Heart right ventricle (tissue), 16 donors: ENCODE results near the gene NUP50. TPM values are rescaled to one million over a fixed set of nuclear protein-coding genes. Genes with fewer than 3 reads are reported as not detected.

ENCODE experiments used
- ATAC-seq, 8 donors: fragments of 200-7000 bp; cut with Tn5 transposase; one replicate each; pipeline ENCODE4 v1.9.1; 2020; ENCODE audit warnings: mild to moderate bottlenecking in 8 of 8, moderate library complexity in 8 of 8, moderate number of reproducible peaks in 1 of 8
- DNase-seq, 2 donors: peaks; one replicate each; pipeline ENCODE4 v3.0.0-alpha.2; 2020
- H3K27ac ChIP-seq, 10 donors: fragments of 200-600 bp; sonication (generic) in 2 of 10; one replicate each; pipeline versions ENCODE4 v1.5.0 to v1.8.0; 2020 to 2022; ENCODE audit warnings: mild to moderate bottlenecking in 3 of 10
- H3K27me3 ChIP-seq, 7 donors: fragments of 200-600 bp; one replicate each; pipeline ENCODE4 v1.8.0; 2021 to 2022; ENCODE audit warnings: mild to moderate bottlenecking in 2 of 7
- H3K36me3 ChIP-seq, 9 donors: fragments of 200-600 bp; sonication (generic) in 1 of 9; one replicate each; pipeline versions ENCODE4 v1.5.0 to v1.8.0; 2020 to 2022; ENCODE audit warnings: mild to moderate bottlenecking in 2 of 9
- H3K4me1 ChIP-seq, 9 donors: fragments of 200-600 bp; sonication (generic) in 1 of 9; one replicate each; pipeline versions ENCODE4 v1.5.0 to v1.8.0; 2020 to 2022; ENCODE audit warnings: mild to moderate bottlenecking in 4 of 9
- H3K4me3 ChIP-seq, 10 donors: fragments of 200-600 bp; sonication (generic) in 2 of 10; one replicate each; pipeline versions ENCODE4 v1.5.0 to v1.8.0; 2020 to 2022; ENCODE audit warnings: mild to moderate bottlenecking in 7 of 10, moderate library complexity in 2 of 10
- H3K9me3 ChIP-seq, 11 donors: fragments of 200-600 bp in 10 of 11; sonication (generic) in 2 of 11; one replicate each; pipeline versions ENCODE4 v1.5.0 to v1.8.0; 2013 to 2022; ENCODE audit warnings: mild to moderate bottlenecking in 2 of 11, control low read depth in 1 of 11, moderate library complexity in 1 of 11
- WGBS, 2 donors: extraction: QIAGEN DNeasy Blood & Tissue Kit; methylation state at CpG; one replicate each; pipeline ENCODE4 v1.1.7; 2013; ENCODE audit warnings: inconsistent platforms in 1 of 2; 5-methylcytosine and 5-hydroxymethylcytosine counted together
- intact Hi-C, 10 donors: fragments of 100-400 bp; cut with DNase I; formaldehyde crosslinking; loops; one replicate each; pipeline versions ENCODE4 v1.11.1 to v1.14.2; 2022
- polyA plus RNA-seq, 2 donors: library from polyadenylated mRNA; stranded (reverse); fragments of 200-250 nt; gene quantifications; one replicate each; pipeline ENCODE4 v1.2.3, GENCODE V29; 2013
- total RNA-seq, 10 donors: library from RNA; stranded (reverse); fragmentation: NEBNext Ultra II Directional in 3 of 10; extraction: Animal tissue kit (Norgen Biotek cat#: 25700) in 3 of 10; gene quantifications; one replicate each; pipeline versions ENCODE4 v1.2.1 to v1.2.4, GENCODE V29; 2021 to 2023
- TF ChIP-seq, protein P1 (sequence below), 9 donors: fragments of 200-600 bp; sonication (generic) in 2 of 9; IDR thresholded peaks; one replicate each; pipeline versions ENCODE4 v1.5.0 to v1.8.0; 2021 to 2022; ENCODE audit warnings: antibody characterized with exemption in 9 of 9, mild to moderate bottlenecking in 5 of 9, moderate library complexity in 1 of 9
- donor health status: Arrhythmogenic right ventricular cardiomyopathy.
- donor health status: ischemic (EF 13 %, LVEDD 7.1; RV severe dilation, severe dysfunction).
- donor health status: healthy with polysubstance abuse.
- donor health status: DM: no; HTN: yes; CAD: no.
- donor health status: DM: no; HTN: no; CAD: no.
- donor health status: ischemic (EF 25% LVEDD 6.9; RV normal size, moderate dysfunction).
- donor health status: ischemic (EF 25% LVEDD 5.7; RV mildly dilated, moderate dysfunction).
- donor health status: healthy.
- donor health status: DM: yes; HTN: yes; CAD: no.
- donor health status: Ischemic cardiomyopathy.
- donor health status: ischemic (EF 35%, LVEDD 5.7; RV mildly dilated, moderate dysfunction).
- donor health status: nonischemic (EF 11% LVEDD 7.7; RV severe dilation, severe dysfunction).
- donor health status: DM: yes; HTN: yes; CAD: no.
- donor health status: PGD.
- donor health status: ischemic (EF 29% LVEDD 5.4; RV normal size, mild dysfunction).
- donor health status: nonischemic (EF 23%, LVEDD 6.1; RV moderate dilation, normal function).

The NUP50 gene
- total and polyA plus RNA-seq, 12 donors = 5.7 to 21.2 (median 14.3) TPM

DNA sequence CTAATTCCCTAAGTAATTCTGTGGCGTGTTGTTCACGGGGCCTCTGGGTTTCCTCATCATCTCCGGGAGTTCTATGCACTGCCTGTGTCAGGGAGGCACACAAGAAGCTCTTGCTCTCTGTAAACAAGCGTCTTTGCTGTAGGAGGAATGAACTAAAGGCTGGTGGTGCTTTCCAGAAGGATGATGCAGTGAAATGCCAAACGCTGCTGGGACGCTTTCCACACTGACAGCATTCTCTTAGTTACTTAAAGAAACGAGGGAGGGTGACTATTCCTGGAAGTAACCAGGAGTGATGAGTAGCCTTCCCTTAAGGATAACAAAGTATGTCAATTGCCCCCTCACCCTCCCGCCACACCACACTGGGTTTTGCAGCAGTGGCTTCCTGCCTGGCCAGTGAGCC is 38.5 kb upstream of the NUP50 start:
- ATAC-seq (no peak), DNase-seq (no peak)
- 18 to 31% methylated on average over 8 of the region's 8 CpGs for WGBS, 2 donors
- no peak overlapping the region for H3K4me3 ChIP-seq
- TF ChIP-seq, protein P1, sequence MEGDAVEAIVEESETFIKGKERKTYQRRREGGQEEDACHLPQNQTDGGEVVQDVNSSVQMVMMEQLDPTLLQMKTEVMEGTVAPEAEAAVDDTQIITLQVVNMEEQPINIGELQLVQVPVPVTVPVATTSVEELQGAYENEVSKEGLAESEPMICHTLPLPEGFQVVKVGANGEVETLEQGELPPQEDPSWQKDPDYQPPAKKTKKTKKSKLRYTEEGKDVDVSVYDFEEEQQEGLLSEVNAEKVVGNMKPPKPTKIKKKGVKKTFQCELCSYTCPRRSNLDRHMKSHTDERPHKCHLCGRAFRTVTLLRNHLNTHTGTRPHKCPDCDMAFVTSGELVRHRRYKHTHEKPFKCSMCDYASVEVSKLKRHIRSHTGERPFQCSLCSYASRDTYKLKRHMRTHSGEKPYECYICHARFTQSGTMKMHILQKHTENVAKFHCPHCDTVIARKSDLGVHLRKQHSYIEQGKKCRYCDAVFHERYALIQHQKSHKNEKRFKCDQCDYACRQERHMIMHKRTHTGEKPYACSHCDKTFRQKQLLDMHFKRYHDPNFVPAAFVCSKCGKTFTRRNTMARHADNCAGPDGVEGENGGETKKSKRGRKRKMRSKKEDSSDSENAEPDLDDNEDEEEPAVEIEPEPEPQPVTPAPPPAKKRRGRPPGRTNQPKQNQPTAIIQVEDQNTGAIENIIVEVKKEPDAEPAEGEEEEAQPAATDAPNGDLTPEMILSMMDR (IDR thresholded peaks at IDR 0.05) = no peak
- H3K27me3 ChIP-seq = peaks cover 0 to 45% (median 24%) of the 10 kb centered on the region in 7 donors
- H3K27ac ChIP-seq = no peak overlapping the region
- H3K36me3 ChIP-seq = no peaks in the 10 kb centered on the region
- H3K4me1 ChIP-seq = peaks cover 0 to 11% (median 0%) of the 10 kb centered on the region in 9 donors
- intact Hi-C loops = no loop called here
- H3K9me3 ChIP-seq = no peaks in the 10 kb centered on the region

DNA sequence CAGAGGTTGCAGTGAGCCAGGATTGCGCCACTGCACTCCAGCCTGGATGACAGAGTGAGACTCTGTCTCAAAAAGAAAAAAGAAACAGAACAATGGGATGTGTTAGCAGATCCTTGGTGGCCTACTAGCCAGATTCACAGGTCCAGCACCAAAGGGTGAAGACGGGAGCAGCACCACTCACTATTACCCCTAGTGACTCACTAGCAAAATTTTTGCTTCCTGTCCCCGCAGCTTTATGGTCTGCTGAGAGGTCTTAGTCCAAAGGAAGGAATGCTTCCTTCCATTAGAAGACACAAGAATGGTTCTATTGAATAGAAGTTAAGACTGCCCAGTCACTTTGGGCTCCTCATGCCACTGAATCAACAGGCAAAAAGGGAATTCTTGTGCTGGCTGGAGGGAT is 35.9 kb upstream of the NUP50 start:
- peaks cover 0 to 10% (median 0%) of the 10 kb centered on the region in 9 donors for H3K36me3 ChIP-seq
- DNase-seq = no peak
- WGBS, 2 donors = 64 to 76% methylated on average over 3 of the region's 3 CpGs
- ATAC-seq = no peak
- peaks cover 0 to 29% (median 0%) of the 10 kb centered on the region in 9 donors for H3K4me1 ChIP-seq
- TF ChIP-seq, protein P1 (IDR thresholded peaks at IDR 0.05) = no peak
- H3K4me3 ChIP-seq = no peak overlapping the region
- H3K27ac ChIP-seq = no peak overlapping the region
- H3K9me3 ChIP-seq = no peaks in the 10 kb centered on the region
- intact Hi-C loops = no loop called here
- peaks cover 0 to 36% (median 21%) of the 10 kb centered on the region in 7 donors for H3K27me3 ChIP-seq

DNA sequence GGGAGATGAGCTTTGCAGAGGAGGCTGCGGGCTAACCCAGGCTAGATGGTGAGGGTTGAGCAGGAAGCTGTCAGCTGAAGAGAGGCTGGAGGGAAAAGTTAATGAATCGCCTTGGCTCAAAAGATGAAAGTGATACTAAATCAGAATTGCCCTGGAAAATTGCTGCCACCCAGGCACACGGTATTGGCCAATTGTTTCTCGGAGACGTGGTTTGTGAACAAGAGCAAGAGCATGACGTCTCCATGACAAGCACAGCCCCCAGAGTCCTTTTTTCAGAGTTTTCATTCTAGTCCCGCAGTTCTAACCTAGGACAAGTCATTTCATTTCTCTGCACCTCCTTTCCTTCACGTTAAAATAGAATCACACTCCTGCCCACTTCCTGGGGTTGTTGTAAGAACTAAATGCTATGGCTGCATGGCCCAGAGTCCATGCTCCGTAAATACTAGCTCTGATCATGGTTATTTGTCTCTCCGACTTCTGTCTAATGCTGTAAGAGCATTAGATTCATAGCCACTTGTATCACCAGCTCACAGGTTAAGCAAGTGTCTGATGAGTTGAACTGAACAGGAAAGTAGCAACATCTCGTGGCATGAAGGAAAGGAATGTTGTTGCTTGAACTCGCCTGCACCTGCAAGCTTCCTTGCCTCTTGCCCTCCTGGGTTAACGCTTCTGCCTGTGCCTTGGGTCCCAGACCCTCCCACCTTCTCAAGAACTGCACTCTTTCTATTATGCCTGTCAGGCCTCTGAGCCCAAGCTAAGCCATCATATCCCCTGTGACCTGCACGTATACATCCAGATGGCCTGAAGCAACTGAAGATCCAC is 33.8 kb upstream of the NUP50 start:
- Histone ChIP-seq H3K4me1 (peaks cover 0 to 29% (median 0%) of the 10 kb centered on the region in 9 donors), H3K27ac (peak overlapping the region in 1 of 10 donors; percentile 70), H3K4me3 (no peak overlapping the region), H3K9me3 (peaks cover 0 to 13% (median 9%) of the 10 kb centered on the region in 11 donors), H3K27me3 (peaks cover 0 to 21% (median 6%) of the 10 kb centered on the region in 7 donors), H3K36me3 (peaks cover 0 to 31% (median 13%) of the 10 kb centered on the region in 9 donors)
- intact Hi-C loops = no loop called here
- ATAC-seq = no peak
- WGBS, 2 donors = 74 to 76% methylated on average over 14 of the region's 14 CpGs
- TF ChIP-seq, protein P1 (IDR thresholded peaks at IDR 0.05) = no peak
- no peak for DNase-seq

DNA sequence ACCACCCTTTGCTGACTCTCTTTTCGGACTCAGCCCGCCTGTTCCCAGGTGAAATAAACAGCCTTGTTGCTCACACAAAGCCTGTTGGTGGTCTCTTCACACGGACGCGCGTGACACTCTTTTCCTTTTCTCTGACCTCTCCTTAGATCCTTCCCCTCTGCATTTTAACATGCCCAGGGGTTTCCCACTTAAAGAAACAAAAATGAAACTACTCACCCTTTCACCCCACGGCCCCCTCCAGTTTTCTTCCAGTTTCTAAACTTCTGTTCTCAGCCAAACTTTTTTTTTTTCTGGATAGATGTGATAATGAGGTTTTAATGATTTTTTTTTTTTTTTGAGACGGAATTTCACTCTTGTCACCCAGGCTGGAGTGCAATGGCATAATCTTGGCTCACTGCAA is 32.8 kb upstream of the NUP50 start:
- WGBS, 2 donors = 79 to 85% methylated on average over 8 of the region's 8 CpGs
- peaks cover 0 to 34% (median 15%) of the 10 kb centered on the region in 9 donors for H3K36me3 ChIP-seq
- peaks cover 0 to 29% (median 0%) of the 10 kb centered on the region in 9 donors for H3K4me1 ChIP-seq
- TF ChIP-seq, protein P1 (IDR thresholded peaks at IDR 0.05) = no peak
- no peak overlapping the region for H3K4me3 ChIP-seq
- ATAC-seq = no peak
- peaks cover 0 to 15% (median 9%) of the 10 kb centered on the region in 11 donors for H3K9me3 ChIP-seq
- H3K27ac ChIP-seq = peak overlapping the region in 1 of 10 donors; percentile 73
- intact Hi-C loops = no loop called here
- peaks cover 0 to 12% (median under 1%) of the 10 kb centered on the region in 7 donors for H3K27me3 ChIP-seq
- DNase-seq = no peak
